Esophagus squamous epithelium (tissue), 4 donors: ENCODE results near the gene USP35.

Experiments used
- POLR2A ChIP-seq, 4 donors: fragments of 450-650 bp; IDR thresholded peaks; one replicate each; pipeline ENCODE4 v1.6.1; 2017; ENCODE audit warnings: antibody characterized with exemption in 4 of 4, mild to moderate bottlenecking in 4 of 4, moderate library complexity in 3 of 4
- TF ChIP-seq, protein P1 (sequence below), 6 experiments: fragments of 450-650 bp in 4 of 6; fragments of 200-600 bp in 2 of 6; sonication (generic) in 2 of 6; IDR thresholded peaks; one replicate each; pipeline ENCODE4 v1.5.1; 2016 to 2019; ENCODE audit warnings: antibody characterized with exemption in 6 of 6, mild to moderate bottlenecking in 4 of 6, moderate library complexity in 4 of 6

DNA sequence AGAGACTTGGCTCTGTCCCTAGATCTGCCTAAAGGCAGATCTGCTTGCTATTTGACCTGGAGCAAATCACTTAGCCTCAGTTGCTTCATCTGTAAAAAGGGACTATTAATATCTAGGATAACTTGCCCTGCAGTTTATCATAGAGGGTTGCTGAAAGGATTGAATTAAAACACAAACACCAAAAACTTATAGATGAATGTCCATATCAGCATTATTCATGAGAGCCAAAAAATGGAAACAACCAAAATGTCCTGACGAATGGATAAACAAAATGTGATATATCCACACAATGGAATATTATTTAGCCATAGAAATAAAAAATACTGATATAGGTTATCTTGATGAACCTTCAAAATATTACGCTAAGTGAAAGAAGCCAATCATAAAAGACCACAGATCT is 67.2 kb downstream of the USP35 start:
- TF ChIP-seq POLR2A (IDR thresholded peaks at IDR 0.05): no peak
- TF ChIP-seq, protein P1, sequence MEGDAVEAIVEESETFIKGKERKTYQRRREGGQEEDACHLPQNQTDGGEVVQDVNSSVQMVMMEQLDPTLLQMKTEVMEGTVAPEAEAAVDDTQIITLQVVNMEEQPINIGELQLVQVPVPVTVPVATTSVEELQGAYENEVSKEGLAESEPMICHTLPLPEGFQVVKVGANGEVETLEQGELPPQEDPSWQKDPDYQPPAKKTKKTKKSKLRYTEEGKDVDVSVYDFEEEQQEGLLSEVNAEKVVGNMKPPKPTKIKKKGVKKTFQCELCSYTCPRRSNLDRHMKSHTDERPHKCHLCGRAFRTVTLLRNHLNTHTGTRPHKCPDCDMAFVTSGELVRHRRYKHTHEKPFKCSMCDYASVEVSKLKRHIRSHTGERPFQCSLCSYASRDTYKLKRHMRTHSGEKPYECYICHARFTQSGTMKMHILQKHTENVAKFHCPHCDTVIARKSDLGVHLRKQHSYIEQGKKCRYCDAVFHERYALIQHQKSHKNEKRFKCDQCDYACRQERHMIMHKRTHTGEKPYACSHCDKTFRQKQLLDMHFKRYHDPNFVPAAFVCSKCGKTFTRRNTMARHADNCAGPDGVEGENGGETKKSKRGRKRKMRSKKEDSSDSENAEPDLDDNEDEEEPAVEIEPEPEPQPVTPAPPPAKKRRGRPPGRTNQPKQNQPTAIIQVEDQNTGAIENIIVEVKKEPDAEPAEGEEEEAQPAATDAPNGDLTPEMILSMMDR (IDR thresholded peaks at IDR 0.05): no peak
